GM04503 (cell line): ENCODE measurements around the gene SPA17.

ENCODE experiments used
- DNase-seq: peaks from one replicate; pipeline ENCODE4 v3.0.0-alpha.2; 2012; ENCODE audit warnings: low read depth

SPA17 gene

DNA sequence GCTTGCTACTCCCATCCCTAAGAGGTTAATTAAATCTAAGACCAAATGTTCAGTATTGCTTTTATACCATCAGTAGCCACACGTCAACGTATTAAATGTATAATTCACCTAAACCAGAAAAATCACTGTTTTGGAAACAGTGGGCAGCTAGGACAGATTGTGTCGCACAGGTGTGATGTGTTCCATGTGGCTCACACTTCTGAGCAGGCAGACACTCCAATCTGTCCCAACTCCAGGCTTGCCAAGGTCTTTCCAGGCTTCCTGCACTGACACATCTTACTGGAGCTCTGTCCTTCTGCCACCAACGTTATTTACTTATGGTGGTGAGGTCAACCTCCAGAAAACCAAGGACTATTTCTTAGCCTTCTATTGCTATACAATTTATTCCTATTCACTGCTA is 11.6 kb upstream of the SPA17 start:
- no peak for DNase-seq

DNA sequence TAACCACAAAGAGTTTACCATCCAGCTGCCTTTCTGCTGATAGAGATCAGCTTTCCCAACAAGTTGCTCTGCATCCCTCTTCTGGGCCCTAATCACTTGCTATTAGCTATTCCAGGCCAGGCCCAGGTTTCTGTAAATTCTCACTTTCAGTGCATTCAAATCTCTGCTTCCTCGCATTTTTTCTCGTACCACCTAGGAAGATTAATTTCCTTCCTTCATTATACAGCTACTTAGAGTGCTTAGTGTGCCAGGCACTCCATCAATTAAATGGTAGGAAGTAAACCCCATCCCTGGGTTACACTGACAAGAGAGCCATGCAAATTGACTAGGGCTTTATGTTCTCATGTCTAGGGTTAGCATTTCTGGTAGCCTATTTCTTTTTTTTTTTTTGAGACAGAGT is 9.8 kb upstream of the SPA17 start:
- no peak for DNase-seq

DNA sequence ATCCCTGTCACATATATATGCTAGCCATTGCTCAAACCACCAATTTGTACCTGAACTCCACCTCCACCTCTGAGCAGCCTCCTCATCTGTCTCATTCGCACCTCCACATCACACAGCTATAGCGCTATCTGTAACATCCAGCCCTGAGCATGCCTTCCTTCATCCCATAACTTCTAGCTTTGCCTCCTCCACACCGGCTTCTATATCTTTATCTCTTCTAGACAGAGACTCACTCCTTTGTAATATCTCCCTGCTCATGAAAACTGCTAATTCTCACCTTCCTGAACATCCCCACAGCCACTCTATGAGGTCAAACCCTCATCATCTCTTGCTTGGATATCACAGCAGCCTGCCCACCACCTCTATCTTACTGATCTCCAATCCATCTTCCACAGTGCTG is 6.1 kb upstream of the SPA17 start:
- no peak for DNase-seq

DNA sequence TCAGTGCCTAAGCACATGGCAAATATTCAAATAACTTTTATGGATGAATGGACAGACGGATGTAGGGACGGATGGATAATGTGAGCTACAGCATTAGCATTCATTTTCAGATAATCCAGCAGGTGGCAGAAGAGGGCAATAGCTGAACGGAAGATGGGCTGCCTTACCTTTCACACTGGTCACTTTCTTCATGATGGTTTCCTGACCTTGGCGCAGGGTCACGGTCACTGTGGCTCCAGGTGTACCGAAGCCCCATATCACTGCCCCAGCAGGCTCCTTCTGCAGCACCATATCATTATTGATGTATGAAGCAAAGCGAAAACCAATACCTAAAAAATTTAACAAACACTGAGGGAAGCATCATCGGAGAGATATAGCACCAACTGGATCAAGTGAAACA is 4.5 kb upstream of the SPA17 start:
- no peak for DNase-seq

DNA sequence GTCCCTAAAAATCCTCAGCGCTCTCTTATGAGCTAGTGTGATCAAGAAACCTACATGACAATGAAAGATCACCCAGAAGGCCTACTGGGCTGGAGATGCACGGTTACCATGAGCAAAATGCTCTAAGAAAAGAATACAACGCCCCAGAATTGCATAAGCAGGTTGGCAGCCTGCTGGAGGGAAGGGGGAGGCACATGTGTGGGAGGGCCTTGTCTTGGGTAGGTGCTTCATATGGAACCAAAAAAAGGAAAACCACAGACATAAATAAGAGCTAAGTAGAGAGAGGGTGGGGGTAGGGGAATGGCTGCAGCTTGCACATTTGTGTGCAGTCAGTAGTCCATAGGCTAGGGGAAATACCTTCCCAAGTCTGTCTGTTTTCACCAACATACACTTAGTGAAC is 3.0 kb upstream of the SPA17 start:
- no peak for DNase-seq

DNA sequence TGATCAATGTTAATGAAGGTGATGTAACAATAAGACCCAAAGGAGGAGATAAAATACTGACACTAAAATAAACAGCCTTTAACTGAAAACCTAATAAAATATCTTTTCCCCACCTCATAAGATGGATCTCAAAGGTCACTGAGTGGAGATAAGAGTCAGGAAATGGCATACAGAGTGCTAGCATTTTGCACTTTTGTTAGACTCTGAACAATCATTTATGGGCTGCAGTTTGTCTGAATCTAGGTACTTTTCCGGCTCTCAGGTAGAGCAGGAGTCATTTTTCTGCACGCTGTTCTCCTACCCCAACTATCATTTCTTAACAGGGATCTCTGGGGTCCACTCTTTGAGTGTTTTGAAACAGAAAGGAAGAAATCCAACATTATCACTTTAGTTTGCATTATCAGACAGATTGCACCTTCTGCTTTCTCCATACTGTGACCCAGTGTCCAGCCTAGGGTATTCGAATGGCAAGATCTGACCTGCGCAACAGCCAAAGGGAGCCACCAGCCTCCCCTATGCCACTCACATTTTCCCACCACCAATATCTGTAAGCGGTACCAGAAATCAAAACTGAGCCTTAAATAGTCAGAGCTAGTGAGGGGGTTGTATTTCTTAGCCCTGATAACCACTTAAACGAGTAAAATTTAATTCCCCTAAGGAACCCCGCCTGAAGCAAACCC is 1.0 kb upstream of the SPA17 start:
- no peak for DNase-seq

DNA sequence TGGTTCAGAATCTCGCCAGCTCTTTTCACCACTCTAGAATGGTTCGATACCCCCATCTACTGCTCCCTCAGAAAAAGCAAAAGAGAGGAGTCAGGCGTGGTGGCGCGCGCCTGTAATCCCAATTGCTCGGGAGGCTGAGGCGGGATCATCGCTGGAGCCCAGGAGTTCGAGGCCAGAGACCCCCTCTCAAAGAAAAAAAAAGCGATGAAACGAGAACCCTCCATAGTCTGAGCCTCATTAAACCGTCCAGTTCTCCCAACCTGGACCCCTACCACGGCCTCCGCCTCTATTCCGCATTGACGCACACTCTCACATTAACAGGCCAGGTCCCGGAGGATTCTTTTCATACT is 439 bp downstream of the SPA17 start:
- DNase-seq, result no peak

DNA sequence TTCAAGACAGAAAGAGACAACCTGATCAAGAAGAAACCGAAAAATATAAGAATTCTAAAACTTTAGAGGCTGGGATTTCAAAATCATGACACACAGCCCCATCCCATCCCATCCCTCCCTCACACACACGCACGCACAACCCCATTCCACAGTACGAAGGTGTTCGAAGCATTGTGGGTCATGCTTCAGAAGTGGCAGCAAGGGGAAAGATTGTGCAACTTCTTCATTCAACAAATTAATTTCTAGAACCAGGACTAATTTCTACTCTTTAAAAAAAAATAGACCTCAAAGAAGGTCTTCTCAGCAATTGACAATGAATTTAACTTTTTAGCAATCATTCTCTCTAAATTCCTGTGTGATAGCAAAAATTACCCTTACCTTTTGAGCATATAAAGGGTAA is 867 bp downstream of the SPA17 start:
- DNase-seq, result no peak

DNA sequence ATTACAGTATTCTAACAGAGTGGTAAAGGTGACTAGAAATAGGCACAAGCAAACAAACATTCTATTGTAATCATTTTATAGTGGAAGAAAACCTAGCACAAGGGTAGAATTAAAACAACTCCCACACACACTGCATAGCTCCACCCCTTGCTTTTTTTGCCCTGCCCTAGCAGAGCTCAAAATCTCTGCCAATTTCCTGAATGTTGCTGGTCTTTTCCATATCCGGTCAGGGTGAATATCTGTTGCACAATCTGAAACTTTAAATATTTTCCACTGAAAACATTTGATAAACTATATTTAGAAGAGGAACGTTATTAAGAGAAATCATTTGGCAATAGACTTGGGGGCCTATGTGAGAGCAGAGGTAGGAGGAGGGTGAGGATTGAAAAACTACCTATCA is 2.7 kb downstream of the SPA17 start:
- DNase-seq, result peak; percentile 24

DNA sequence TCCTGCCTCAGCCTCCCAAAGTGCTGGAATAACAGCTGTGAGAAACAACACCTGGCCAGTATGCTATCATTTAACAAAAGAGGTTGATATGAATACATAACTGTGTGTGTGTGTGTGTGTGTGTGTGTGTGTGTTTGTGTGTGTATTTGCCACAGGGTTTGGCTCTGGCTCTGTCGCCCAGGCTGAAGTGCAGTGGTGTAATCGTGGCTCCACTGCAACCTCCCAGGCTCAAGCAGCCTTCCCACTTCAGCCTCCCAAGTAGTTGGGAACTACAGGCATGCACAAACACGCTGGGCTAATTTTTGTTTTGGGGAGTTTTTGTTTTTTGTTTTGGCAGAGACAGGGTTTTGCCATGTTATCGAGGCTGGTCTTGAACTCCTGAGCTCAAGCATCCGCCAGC is 4.7 kb downstream of the SPA17 start:
- no peak for DNase-seq

DNA sequence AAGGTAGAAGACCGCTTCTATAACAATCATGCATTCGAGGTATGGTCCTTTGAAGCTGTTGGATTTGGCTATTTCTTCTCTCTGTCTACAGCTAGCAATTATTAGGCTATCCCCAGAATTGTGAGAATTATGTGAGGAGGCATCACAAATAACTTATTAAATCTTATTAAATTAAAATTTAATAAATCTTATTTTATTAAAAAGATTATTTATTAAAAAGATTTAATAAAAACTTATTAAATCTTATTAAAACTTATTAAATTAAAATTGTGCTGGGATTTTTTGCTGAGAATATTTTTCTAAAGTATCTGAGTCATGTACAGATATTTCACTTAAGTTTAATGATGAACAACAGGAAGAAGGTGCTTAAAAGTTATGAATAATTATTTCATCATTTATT is 7.7 kb downstream of the SPA17 start:
- no peak for DNase-seq

DNA sequence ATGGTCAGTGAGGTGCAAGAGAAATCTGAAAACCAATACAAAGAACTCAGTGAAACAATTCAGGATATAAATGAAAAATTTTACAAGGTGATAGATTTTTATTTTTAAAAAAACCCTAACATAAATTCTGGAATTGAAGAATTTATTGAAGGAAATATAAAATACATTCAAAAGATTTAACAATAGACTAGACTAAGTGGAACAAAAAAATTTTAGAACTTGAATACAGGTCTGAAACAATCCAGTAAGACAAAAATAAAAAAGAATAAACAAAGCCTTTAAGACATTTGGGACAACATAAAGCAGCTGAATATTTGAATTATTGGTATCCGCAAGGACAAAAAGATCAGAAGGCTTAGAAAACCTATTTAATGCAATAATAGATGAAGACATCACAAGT is 8.7 kb downstream of the SPA17 start:
- DNase-seq, result no peak

DNA sequence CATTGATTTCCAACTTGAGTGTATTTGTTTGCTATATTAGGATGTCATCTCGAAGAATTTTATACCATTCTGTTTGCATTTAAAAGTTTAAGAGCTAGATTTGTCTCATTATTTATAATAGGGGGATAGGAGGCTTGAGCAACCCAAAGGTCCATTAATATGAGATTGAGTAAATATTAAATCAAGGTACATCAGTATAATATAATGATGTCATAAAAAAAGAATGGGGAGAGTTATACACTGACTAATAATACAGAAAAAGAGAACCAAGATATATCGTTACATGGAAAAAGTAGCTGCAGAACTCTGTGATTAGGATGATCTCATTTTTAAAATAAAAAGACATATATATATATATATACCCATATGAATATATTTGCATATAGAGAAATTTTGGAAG is 19.4 kb downstream of the SPA17 start:
- DNase-seq, result no peak

DNA sequence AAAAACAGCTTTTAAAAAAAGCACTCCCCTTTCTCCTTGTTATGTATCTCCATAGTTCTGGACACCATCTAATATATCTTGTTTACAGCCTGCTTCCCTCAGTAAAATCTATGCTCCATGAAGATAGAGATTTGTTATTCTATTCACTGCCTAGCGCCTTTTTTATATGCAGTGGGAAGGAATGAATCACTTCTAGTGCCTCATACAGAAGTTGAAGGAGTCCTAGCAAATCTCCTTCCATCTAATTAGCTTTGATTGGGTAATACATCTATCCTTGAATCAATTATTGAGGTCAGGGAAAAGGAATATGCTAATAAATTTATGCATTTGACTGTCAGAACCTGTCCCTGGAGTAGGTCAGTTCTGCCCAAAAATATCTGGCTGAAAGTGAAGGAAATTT is 25.8 kb downstream of the SPA17 start:
- DNase-seq, result no peak

DNA sequence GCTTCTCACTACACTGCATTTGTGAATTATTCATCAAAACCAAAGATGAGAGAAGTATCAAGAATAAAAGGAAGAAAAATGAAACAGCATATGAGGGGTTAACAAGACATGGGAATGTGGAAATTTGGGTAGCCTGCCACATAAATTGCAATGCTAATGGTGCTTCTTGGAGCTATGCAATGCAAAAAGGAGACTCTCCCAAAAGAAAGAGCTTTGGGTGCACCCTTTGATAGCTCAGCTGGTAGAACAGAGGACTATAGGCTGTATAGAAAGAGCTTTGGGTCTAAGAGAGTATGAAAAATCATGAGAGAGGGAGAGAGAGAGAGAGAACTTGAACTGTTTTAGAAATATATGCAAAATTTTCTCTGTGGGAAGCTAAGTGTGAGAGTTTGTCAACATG is 26.3 kb downstream of the SPA17 start:
- no peak for DNase-seq

DNA sequence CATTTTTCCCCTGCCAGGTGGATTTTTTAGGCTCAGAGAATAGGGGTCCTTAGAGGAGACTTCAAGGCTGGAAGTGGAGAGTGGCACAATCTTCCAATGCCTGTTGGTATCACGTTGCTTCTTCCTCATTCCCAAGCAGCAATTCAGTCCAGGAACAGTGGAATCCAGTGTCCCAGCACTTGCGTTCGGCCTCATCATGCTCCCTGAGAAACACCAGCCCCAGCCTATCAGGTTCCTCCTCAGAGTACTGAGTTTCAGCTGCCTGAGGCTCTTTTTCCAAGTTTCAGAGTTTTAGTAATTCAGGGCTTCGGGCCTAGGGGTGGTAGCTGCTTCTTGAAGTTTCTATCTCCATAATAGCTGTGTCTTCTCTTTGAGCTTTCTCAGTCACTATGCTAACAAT is 34.1 kb downstream of the SPA17 start:
- DNase-seq, result no peak

DNA sequence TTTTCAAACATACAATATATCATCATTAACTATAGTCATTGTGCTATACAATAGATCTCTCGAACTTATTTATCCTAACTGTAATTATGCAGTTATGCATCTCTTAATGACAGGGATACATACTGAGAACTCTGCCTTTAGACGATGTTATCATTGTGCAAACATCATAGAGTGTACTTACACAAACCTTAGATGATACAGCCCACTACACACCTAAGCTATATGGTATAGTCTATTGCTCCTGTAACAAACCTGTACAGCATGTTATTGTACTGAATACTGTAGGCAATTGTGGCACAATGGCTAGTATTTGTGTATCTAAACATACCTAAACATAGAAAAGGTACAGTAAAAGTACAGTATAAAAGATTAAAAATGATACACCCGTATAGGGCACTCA is 38.7 kb downstream of the SPA17 start:
- DNase-seq, result no peak

DNA sequence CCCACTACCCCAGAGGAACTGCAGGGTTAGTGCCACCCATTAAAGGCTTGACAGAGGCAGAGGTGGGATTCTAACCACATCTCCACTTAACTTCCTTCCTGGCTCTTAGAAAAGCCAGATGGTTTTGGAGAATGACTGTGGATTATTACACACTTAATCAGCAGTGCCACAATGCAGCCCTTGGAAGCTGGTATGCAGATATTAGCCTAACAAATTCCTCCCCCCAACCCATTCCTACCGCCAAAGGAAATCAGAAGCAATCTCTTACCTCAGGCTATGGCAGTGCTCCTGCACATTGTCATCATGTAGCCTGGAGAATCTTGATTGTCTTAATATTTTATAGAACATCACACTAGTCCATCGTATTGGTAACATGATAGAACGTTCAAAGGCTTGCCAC is 42.9 kb downstream of the SPA17 start:
- DNase-seq, result no peak

DNA sequence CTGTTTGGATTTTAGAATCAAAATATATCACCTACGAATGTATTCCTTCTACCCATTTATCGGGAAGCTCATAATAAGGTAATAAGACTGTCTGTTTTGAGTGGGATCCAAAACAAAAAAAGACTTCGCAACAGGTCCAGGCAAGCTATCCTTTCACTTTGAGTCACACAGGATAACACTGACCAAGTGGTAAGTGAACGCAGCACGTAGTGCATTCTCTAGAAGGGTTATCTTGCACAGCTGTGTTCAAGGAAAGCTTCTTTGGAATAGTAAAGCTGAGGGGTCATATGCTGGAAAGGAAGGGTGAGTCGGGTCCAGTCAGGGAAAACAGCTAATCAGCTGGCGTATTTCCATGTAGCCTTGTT is 43.7 kb downstream of the SPA17 start:
- DNase-seq, result no peak

DNA sequence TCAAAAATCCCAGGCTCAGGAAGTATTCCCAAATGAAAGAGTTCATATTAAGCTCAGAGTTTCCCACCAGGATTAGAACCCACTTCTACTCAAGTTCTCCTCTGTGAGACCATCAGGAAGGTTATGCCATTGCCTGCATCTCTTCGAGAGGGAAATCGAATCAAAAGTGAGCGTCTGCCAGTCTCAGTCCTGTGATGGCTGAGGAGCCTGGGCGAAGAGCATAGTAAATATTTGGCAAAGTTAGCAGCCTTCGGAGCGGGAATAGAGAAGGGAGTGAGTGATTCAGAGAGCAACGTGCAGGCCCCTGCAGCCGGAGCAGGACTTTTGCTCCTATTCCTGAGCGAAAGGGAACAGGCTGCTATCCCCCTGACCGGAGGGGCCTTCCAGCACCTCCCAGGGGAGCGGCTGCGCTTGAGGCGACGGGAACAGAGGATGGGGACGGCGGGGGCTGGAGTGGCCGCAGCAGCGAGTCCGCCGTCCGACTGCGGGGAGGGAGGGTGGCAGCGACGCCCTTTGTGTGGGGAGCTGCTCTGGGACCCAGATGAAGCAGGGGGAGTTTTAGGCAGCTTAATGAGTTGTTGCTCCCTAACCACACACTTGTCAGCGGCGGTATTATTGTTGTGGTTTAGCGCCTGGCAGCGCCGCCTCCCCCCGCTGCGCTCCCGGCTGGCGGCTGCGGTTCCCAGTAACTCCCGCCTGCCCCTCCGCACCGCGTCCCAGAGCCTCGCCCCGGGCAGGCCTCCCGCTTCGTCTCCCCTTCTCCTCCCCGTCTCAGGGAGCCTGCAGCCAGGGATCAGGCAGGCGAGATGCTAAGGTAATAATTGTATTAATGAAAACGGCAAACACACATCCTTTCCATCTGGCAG is 44.3 kb downstream of the SPA17 start:
- no peak for DNase-seq

DNA sequence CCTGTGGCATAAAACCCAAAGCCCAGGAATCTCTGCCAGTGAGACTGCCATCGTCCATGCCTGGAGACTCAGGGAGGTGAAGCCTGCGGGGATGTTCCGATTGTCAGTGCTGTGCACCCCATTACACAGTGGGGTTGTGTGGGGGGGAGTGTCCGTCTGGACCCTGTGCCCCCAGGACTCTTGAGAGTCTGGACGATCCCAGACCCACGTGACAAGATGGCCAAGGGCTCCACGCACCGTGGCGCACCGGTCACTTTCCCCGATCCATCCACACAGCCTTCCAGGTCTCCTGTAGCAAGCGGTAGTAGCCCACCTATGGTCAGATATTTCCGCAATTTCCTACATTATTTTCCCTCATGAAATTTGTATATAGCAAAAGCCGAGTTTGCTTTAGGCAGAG is 45.1 kb downstream of the SPA17 start:
- DNase-seq, result no peak

DNA sequence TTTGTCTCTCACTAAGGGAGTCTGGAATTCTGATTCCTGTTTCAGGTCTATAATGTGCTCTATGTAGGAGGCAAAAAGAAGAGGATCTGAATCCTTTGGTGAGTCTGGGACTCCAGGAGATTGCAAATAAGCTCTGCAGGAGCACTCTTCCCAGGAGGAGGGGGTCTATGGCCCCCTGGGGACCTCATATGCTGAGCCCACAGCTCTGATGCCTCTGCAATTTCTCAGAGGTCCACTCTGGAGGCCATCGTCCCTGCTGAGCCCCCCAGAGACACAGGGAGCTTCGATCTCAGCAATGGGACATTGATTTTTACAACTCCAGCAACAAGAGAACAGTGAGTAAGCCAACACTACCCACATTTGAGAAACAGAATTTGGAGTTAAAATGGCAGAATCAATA is 45.8 kb downstream of the SPA17 start:
- no peak for DNase-seq

DNA sequence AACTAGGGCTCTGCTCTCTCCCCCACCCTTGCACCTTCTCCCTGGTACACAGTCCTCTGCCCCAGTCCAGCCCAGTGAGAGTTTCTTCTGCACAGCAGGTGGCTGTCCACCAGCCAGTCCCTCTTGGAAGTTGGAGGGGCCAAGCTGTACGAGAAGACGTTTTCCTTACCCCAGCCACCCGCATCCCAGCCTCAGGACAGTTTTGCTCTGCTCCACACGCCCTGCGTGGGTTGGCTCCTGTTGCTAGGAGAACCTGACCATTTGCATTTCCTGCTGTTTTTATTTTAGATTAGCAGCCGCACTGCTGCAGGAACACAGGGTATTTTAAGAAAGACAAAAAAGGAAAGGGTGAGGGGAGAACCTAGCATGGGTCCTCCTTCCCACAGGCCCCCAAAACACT is 48.5 kb downstream of the SPA17 start:
- no peak for DNase-seq
